Sigmoid colon (tissue), 3 donors: ENCODE data around the gene KIRREL3.

ENCODE experiments used
- CTCF ChIP-seq, 4 experiments: fragments of 450-650 bp in 3 of 4; fragments of 200-600 bp in 1 of 4; IDR thresholded peaks; one replicate each; pipeline ENCODE4 v1.5.1; 2016 to 2019; ENCODE audit warnings: antibody characterized with exemption in 4 of 4, mild to moderate bottlenecking in 3 of 4, moderate library complexity in 2 of 4
- POLR2A ChIP-seq, 2 donors: fragments of 450-650 bp; IDR thresholded peaks; one replicate each; pipeline ENCODE4 v1.6.1; 2016; ENCODE audit warnings: antibody characterized with exemption in 2 of 2, mild to moderate bottlenecking in 2 of 2, moderate library complexity in 2 of 2

GRCh38 chr11:126748100-126748791 lies 252.3 kb downstream of the KIRREL3 start:
- TF ChIP-seq CTCF (IDR thresholded peaks at IDR 0.05): no peak
- TF ChIP-seq POLR2A (IDR thresholded peaks at IDR 0.05): no peak
